Memory B cell (primary cell): ENCODE results near the gene KYAT1.
A peak's percentile ranks its signal among the peaks of the same experiment; 100 is the strongest.

Source experiments
- ATAC-seq: fragments of 150-1000 bp; cut with Tn5 transposase; 2 replicates; pipeline ENCODE4 v1.10.0; 2021; ENCODE audit warnings: low read depth, mild to moderate bottlenecking, moderate library complexity
- DNase-seq, 2 donors: peaks; one replicate each; pipeline ENCODE4 v3.0.0; 2022; ENCODE audit warnings: low spot score in 2 of 2
- H3K27ac Mint-ChIP-seq: one replicate; pipeline ENCODE4 v1.8.0; 2022; ENCODE audit warnings: mild to moderate bottlenecking, moderate library complexity, mixed read lengths
- H3K27me3 Mint-ChIP-seq: one replicate; pipeline ENCODE4 v1.8.0; 2022; ENCODE audit warnings: mixed read lengths
- H3K36me3 Mint-ChIP-seq: one replicate; pipeline ENCODE4 v1.8.0; 2022; ENCODE audit warnings: mild to moderate bottlenecking, mixed read lengths
- H3K4me1 Mint-ChIP-seq: one replicate; pipeline ENCODE4 v1.8.0; 2022; ENCODE audit warnings: mixed read lengths
- H3K4me3 Mint-ChIP-seq: one replicate; pipeline ENCODE4 v1.8.0; 2022; ENCODE audit warnings: mild to moderate bottlenecking, moderate library complexity, mixed read lengths
- H3K9me3 Mint-ChIP-seq: one replicate; pipeline ENCODE4 v1.8.0; 2022; ENCODE audit warnings: mixed read lengths

The KYAT1 gene

GRCh38 chr9:128901379-128901778 lies 19.6 kb upstream of the KYAT1 start:
- peak overlapping the region; percentile 50 for H3K27ac Mint-ChIP-seq
- H3K4me1 Mint-ChIP-seq, result peaks cover 28% of the 10 kb centered on the region
- no peaks in the 10 kb centered on the region for H3K9me3 Mint-ChIP-seq
- ATAC-seq, result no peak
- no peak for DNase-seq
- H3K4me3 Mint-ChIP-seq, result no peak overlapping the region
- peaks cover 9% of the 10 kb centered on the region for H3K36me3 Mint-ChIP-seq
- H3K27me3 Mint-ChIP-seq, result no peaks in the 10 kb centered on the region

- Mint-ChIP-seq H3K4me1 (peaks cover 35% of the 10 kb centered on the region), H3K27me3 (no peaks in the 10 kb centered on the region), H3K4me3 (peak overlapping the region; percentile 53)
Observed at GRCh38 chr9:128899566-128900322, 18.0 kb upstream of the KYAT1 start.

GRCh38 chr9:128898845-128899565 lies 17.3 kb upstream of the KYAT1 start:
- no peaks in the 10 kb centered on the region for H3K9me3 Mint-ChIP-seq
- DNase-seq (no peak), ATAC-seq (no peak)
- peak overlapping the region; percentile 53 for H3K4me3 Mint-ChIP-seq
- H3K4me1 Mint-ChIP-seq, result peaks cover 35% of the 10 kb centered on the region
- peaks cover 16% of the 10 kb centered on the region for H3K36me3 Mint-ChIP-seq
- H3K27me3 Mint-ChIP-seq, result no peaks in the 10 kb centered on the region
- peak overlapping the region; percentile 95 for H3K27ac Mint-ChIP-seq

More at GRCh38 chr9:128899566-128900322, 18.0 kb upstream of the KYAT1 start:
- ATAC-seq (no peak), DNase-seq (no peak)
- peak overlapping the region; percentile 95 for H3K27ac Mint-ChIP-seq
- peaks cover 16% of the 10 kb centered on the region for H3K36me3 Mint-ChIP-seq
- H3K9me3 Mint-ChIP-seq, result no peaks in the 10 kb centered on the region

- no peak overlapping the region for H3K4me3 Mint-ChIP-seq
Observed at GRCh38 chr9:128898382-128898781, 16.6 kb upstream of the KYAT1 start.

GRCh38 chr9:128895556-128895955 lies 13.8 kb upstream of the KYAT1 start:
- H3K27ac Mint-ChIP-seq, result no peak overlapping the region
- ATAC-seq (no peak), DNase-seq (no peak)
- no peak overlapping the region for H3K4me3 Mint-ChIP-seq
- peaks cover 17% of the 10 kb centered on the region for H3K36me3 Mint-ChIP-seq
- no peaks in the 10 kb centered on the region for H3K9me3 Mint-ChIP-seq
- no peaks in the 10 kb centered on the region for H3K27me3 Mint-ChIP-seq
- peaks cover 26% of the 10 kb centered on the region for H3K4me1 Mint-ChIP-seq

More at GRCh38 chr9:128898382-128898781, 16.6 kb upstream of the KYAT1 start:
- no peak for DNase-seq
- no peaks in the 10 kb centered on the region for H3K9me3 Mint-ChIP-seq
- peak overlapping the region; percentile 67 for H3K27ac Mint-ChIP-seq
- H3K36me3 Mint-ChIP-seq, result peaks cover 16% of the 10 kb centered on the region
- ATAC-seq, result no peak
- H3K4me1 Mint-ChIP-seq, result peaks cover 35% of the 10 kb centered on the region
- H3K27me3 Mint-ChIP-seq, result no peaks in the 10 kb centered on the region

GRCh38 chr9:128894764-128895163 lies 13.0 kb upstream of the KYAT1 start:
- DNase-seq (no peak), ATAC-seq (no peak)
- H3K27ac Mint-ChIP-seq, result peak overlapping the region; percentile 11
- H3K4me1 Mint-ChIP-seq, result peaks cover 21% of the 10 kb centered on the region
- H3K27me3 Mint-ChIP-seq, result no peaks in the 10 kb centered on the region
- H3K9me3 Mint-ChIP-seq, result no peaks in the 10 kb centered on the region
- H3K36me3 Mint-ChIP-seq, result peaks cover 19% of the 10 kb centered on the region
- no peak overlapping the region for H3K4me3 Mint-ChIP-seq

GRCh38 chr9:128893354-128893753 lies 11.6 kb upstream of the KYAT1 start:
- no peak overlapping the region for H3K4me3 Mint-ChIP-seq
- peaks cover 13% of the 10 kb centered on the region for H3K4me1 Mint-ChIP-seq

GRCh38 chr9:128892221-128892921 lies 10.6 kb upstream of the KYAT1 start:
- DNase-seq, result no peak
- H3K4me3 Mint-ChIP-seq, result no peak overlapping the region
- no peaks in the 10 kb centered on the region for H3K27me3 Mint-ChIP-seq
- H3K9me3 Mint-ChIP-seq, result no peaks in the 10 kb centered on the region
- H3K4me1 Mint-ChIP-seq, result peaks cover 7% of the 10 kb centered on the region
- H3K27ac Mint-ChIP-seq, result no peak overlapping the region
- ATAC-seq, result no peak
- peaks cover 18% of the 10 kb centered on the region for H3K36me3 Mint-ChIP-seq

More at GRCh38 chr9:128893354-128893753, 11.6 kb upstream of the KYAT1 start:
- no peaks in the 10 kb centered on the region for H3K9me3 Mint-ChIP-seq
- no peaks in the 10 kb centered on the region for H3K27me3 Mint-ChIP-seq
- no peak overlapping the region for H3K27ac Mint-ChIP-seq
- ATAC-seq (no peak), DNase-seq (no peak)
- H3K36me3 Mint-ChIP-seq, result peaks cover 18% of the 10 kb centered on the region

- DNase-seq (no peak), ATAC-seq (no peak)
- peaks cover 16% of the 10 kb centered on the region for H3K36me3 Mint-ChIP-seq
- H3K27ac Mint-ChIP-seq, result no peak overlapping the region
- H3K27me3 Mint-ChIP-seq, result no peaks in the 10 kb centered on the region
- peaks cover 7% of the 10 kb centered on the region for H3K4me1 Mint-ChIP-seq
- no peaks in the 10 kb centered on the region for H3K9me3 Mint-ChIP-seq
- no peak overlapping the region for H3K4me3 Mint-ChIP-seq
Observed at GRCh38 chr9:128891321-128892220, 9.8 kb upstream of the KYAT1 start.

- peaks cover 16% of the 10 kb centered on the region for H3K4me1 Mint-ChIP-seq
- H3K4me3 Mint-ChIP-seq, result no peak overlapping the region
- no peaks in the 10 kb centered on the region for H3K9me3 Mint-ChIP-seq
- peaks cover 14% of the 10 kb centered on the region for H3K36me3 Mint-ChIP-seq
- no peak for ATAC-seq
- H3K27ac Mint-ChIP-seq, result no peak overlapping the region
- H3K27me3 Mint-ChIP-seq, result no peaks in the 10 kb centered on the region
- no peak for DNase-seq
Observed at GRCh38 chr9:128887914-128888350, 6.2 kb upstream of the KYAT1 start.

GRCh38 chr9:128887049-128887448 lies 5.3 kb upstream of the KYAT1 start:
- DNase-seq (no peak), ATAC-seq (no peak)
- peaks cover 14% of the 10 kb centered on the region for H3K36me3 Mint-ChIP-seq
- peaks cover 21% of the 10 kb centered on the region for H3K4me1 Mint-ChIP-seq
- no peak overlapping the region for H3K27ac Mint-ChIP-seq
- no peaks in the 10 kb centered on the region for H3K9me3 Mint-ChIP-seq
- no peaks in the 10 kb centered on the region for H3K27me3 Mint-ChIP-seq
- H3K4me3 Mint-ChIP-seq, result no peak overlapping the region

- ATAC-seq (no peak), DNase-seq (no peak)
- Mint-ChIP-seq H3K36me3 (peaks cover 14% of the 10 kb centered on the region), H3K27me3 (no peaks in the 10 kb centered on the region), H3K4me1 (peaks cover 21% of the 10 kb centered on the region), H3K9me3 (no peaks in the 10 kb centered on the region), H3K4me3 (no peak overlapping the region), H3K27ac (peak overlapping the region; percentile 11)
Observed at GRCh38 chr9:128886211-128886891, 4.6 kb upstream of the KYAT1 start.

GRCh38 chr9:128885798-128886197 lies 4.0 kb upstream of the KYAT1 start:
- ATAC-seq (no peak), DNase-seq (no peak)
- Mint-ChIP-seq H3K4me3 (no peak overlapping the region), H3K36me3 (peaks cover 14% of the 10 kb centered on the region), H3K9me3 (no peaks in the 10 kb centered on the region), H3K27ac (no peak overlapping the region), H3K4me1 (peaks cover 22% of the 10 kb centered on the region), H3K27me3 (no peaks in the 10 kb centered on the region)
